ENCODE data around the gene ARHGAP6. TPM values are rescaled to one million over a fixed set of nuclear protein-coding genes. Genes with fewer than 3 reads are reported as not detected.

The ARHGAP6 gene
- total and polyA plus RNA-seq, 4 donors, result 6.0 to 18.2 (median 12.3) TPM

- TF ChIP-seq CTCF (IDR thresholded peaks at IDR 0.05; ENCODE audit: control extremely low read depth, extremely low read depth), result no peak
- 75 to 82% methylated on average over 4 of the region's 4 CpGs for WGBS, 2 donors
- ATAC-seq (ENCODE audit: insufficient read depth, low FRiP score), result no peak
- peaks cover 6 to 12% (median 9%) of the 10 kb centered on the region in 3 donors for H3K27me3 ChIP-seq (ENCODE audit: control insufficient read depth in 3 of 3, insufficient read depth in 3 of 3, low read length in 2 of 3)
- no peak overlapping the region for H3K27ac ChIP-seq (ENCODE audit: low read depth in 1 of 2, low read length in 1 of 2)
- H3K4me1 ChIP-seq (ENCODE audit: control insufficient read depth in 5 of 5, insufficient read depth in 5 of 5, low read length in 5 of 5), result peaks cover 0 to 14% (median 4%) of the 10 kb centered on the region in 5 donors
- DNase-seq, result no peak
- H3K9me3 ChIP-seq (ENCODE audit: control insufficient read depth in 4 of 4, insufficient read depth in 3 of 4, low read length in 3 of 4), result no peaks in the 10 kb centered on the region
- no peaks in the 10 kb centered on the region for H3K36me3 ChIP-seq (ENCODE audit: control insufficient read depth in 4 of 4, insufficient read depth in 4 of 4, low read length in 4 of 4)
- no peak overlapping the region for H3K4me3 ChIP-seq
- H3K9ac ChIP-seq (ENCODE audit: insufficient read depth in 1 of 2, low read length in 2 of 2), result no peak overlapping the region
Measured at GRCh38 chrX:11108253-11108941, 557.3 kb downstream of the ARHGAP6 start.

GRCh38 chrX:11105080-11105479 is 560.6 kb downstream of the ARHGAP6 start:
- Histone ChIP-seq H3K9me3 (ENCODE audit: control insufficient read depth in 4 of 4, insufficient read depth in 3 of 4, low read length in 3 of 4) (no peaks in the 10 kb centered on the region), H3K27me3 (ENCODE audit: control insufficient read depth in 3 of 3, insufficient read depth in 3 of 3, low read length in 2 of 3) (peaks cover 0 to 9% (median 9%) of the 10 kb centered on the region in 3 donors), H3K4me1 (ENCODE audit: control insufficient read depth in 5 of 5, insufficient read depth in 5 of 5, low read length in 5 of 5) (peaks cover 0 to 4% (median 0%) of the 10 kb centered on the region in 5 donors), H3K9ac (ENCODE audit: insufficient read depth in 1 of 2, low read length in 2 of 2) (no peak overlapping the region), H3K4me3 (no peak overlapping the region), H3K36me3 (ENCODE audit: control insufficient read depth in 4 of 4, insufficient read depth in 4 of 4, low read length in 4 of 4) (no peaks in the 10 kb centered on the region), H3K27ac (ENCODE audit: low read depth in 1 of 2, low read length in 1 of 2) (no peak overlapping the region)
- DNase-seq (no peak), ATAC-seq (ENCODE audit: insufficient read depth, low FRiP score) (no peak)
- WGBS, 2 donors, result 77 to 97% methylated on average over 4 of the region's 4 CpGs
- TF ChIP-seq CTCF (IDR thresholded peaks at IDR 0.05; ENCODE audit: control extremely low read depth, extremely low read depth), result no peak

GRCh38 chrX:11103751-11104150 is 562.0 kb downstream of the ARHGAP6 start:
- no peak for TF ChIP-seq CTCF (IDR thresholded peaks at IDR 0.05; ENCODE audit: control extremely low read depth, extremely low read depth)
- Histone ChIP-seq H3K9me3 (ENCODE audit: control insufficient read depth in 4 of 4, insufficient read depth in 3 of 4, low read length in 3 of 4) (no peaks in the 10 kb centered on the region), H3K27me3 (ENCODE audit: control insufficient read depth in 3 of 3, insufficient read depth in 3 of 3, low read length in 2 of 3) (peaks cover 2 to 9% (median 9%) of the 10 kb centered on the region in 3 donors), H3K27ac (ENCODE audit: low read depth in 1 of 2, low read length in 1 of 2) (no peak overlapping the region), H3K4me3 (no peak overlapping the region), H3K9ac (ENCODE audit: insufficient read depth in 1 of 2, low read length in 2 of 2) (no peak overlapping the region), H3K4me1 (ENCODE audit: control insufficient read depth in 5 of 5, insufficient read depth in 5 of 5, low read length in 5 of 5) (peaks cover 0 to 4% (median 0%) of the 10 kb centered on the region in 5 donors), H3K36me3 (ENCODE audit: control insufficient read depth in 4 of 4, insufficient read depth in 4 of 4, low read length in 4 of 4) (no peaks in the 10 kb centered on the region)
- no peak for ATAC-seq (ENCODE audit: insufficient read depth, low FRiP score)
- 71 to 86% methylated on average over 2 of the region's 2 CpGs for WGBS, 2 donors
- DNase-seq, result no peak

Data from lung (tissue), 12 donors.